NCI-H526 (cell line): ENCODE data around the gene PLXNA4.
"Not testable (repeated sequence)": the region's sequence is repeated elsewhere in the genome, so short reads cannot be mapped to it uniquely, and the experiment has no call there.

Experiments used
- DNase-seq, 2 experiments: peaks; one replicate each; lab custom pipeline; 2025; lab: John Stamatoyannopoulos, UW

Gene PLXNA4, protein sequence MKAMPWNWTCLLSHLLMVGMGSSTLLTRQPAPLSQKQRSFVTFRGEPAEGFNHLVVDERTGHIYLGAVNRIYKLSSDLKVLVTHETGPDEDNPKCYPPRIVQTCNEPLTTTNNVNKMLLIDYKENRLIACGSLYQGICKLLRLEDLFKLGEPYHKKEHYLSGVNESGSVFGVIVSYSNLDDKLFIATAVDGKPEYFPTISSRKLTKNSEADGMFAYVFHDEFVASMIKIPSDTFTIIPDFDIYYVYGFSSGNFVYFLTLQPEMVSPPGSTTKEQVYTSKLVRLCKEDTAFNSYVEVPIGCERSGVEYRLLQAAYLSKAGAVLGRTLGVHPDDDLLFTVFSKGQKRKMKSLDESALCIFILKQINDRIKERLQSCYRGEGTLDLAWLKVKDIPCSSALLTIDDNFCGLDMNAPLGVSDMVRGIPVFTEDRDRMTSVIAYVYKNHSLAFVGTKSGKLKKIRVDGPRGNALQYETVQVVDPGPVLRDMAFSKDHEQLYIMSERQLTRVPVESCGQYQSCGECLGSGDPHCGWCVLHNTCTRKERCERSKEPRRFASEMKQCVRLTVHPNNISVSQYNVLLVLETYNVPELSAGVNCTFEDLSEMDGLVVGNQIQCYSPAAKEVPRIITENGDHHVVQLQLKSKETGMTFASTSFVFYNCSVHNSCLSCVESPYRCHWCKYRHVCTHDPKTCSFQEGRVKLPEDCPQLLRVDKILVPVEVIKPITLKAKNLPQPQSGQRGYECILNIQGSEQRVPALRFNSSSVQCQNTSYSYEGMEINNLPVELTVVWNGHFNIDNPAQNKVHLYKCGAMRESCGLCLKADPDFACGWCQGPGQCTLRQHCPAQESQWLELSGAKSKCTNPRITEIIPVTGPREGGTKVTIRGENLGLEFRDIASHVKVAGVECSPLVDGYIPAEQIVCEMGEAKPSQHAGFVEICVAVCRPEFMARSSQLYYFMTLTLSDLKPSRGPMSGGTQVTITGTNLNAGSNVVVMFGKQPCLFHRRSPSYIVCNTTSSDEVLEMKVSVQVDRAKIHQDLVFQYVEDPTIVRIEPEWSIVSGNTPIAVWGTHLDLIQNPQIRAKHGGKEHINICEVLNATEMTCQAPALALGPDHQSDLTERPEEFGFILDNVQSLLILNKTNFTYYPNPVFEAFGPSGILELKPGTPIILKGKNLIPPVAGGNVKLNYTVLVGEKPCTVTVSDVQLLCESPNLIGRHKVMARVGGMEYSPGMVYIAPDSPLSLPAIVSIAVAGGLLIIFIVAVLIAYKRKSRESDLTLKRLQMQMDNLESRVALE (N-terminal part only)

DNA sequence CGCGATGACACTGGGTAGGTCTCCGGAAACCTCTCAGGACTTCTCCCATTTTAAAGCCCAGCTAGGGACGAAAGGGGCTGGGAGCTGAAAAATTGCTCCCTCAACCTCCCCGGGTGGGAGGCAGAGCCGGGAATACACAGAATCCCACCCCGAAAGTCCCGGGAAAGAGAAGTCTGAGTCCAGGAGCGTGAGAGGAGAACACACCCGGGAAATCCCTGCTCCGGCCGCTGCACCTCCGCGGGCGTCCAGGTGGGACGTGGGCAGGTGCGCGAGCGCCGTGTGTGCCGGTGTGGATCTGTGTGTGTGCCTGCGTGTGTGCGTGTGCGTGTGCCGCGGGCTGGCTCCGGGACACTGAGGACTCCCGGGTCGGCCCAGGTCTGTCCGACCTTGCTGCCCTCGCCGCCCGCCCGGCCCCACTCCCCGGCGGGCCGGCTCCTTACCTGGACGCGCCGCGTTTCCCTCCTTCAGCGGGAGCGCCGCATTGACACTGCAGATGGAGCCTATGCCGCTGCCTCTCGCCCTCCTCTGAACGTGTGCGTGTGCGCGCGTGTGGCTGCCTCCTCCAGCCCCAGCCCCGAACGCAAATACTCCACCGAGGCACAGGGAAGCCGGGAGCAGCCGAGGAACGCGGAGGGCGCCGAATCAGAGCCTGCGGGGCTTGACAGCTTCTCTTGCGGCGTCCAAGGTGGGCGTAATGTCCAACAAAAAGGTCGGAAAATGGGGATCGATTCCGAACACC lies at the start of gene PLXNA4:
PLXNA4 (minus strand) TSS at position 489 of the 739 bp plus-strand sequence. CDS start 67,777 bp downstream, outside the sequence.
- DNase-seq: peak in 1 of 2 experiments; percentile 64

- no peak for DNase-seq
These were observed 49.4 kb upstream of the PLXNA4 start for GRCh38 chr7:132625651-132626050.

DNA sequence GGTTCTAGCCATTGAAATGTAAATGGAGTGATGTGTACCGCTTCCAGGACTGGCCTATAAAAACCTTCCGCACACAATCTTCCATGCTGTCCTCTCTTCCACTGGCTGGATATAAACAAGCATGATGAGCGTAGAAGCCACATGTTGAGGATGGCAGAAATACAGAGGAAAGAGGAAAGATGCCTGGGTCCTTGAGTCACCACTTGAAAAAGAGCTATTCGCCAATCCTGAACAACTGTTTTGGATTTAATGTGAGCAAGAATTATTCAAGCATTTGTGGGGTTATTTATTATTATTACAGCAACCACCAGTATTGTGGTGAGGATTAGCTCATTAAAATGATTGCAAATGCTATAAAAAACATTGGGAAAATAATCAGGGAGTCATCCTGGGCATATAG lies 45.8 kb upstream of the PLXNA4 start:
- no peak for DNase-seq

DNA sequence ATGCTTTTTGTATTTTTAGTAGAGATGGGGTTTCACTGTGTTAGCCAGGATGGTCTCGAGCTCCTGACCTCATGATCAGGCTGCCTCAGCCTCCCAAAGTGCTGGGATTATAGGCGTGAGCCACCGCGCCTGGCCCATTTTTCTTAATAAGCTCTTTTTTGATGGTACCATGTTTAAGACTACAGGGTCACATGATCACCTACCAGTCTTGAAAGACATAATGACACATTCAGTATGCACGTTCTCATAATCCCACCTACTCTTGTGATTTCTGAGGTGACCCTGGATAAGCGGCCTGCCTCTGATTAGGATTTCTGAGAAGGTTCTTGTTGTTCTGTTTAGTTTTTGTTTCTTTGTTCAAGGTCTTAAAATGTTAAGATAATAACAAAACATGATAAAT lies 43.7 kb upstream of the PLXNA4 start:
- DNase-seq: no peak

- DNase-seq: no peak
These were observed 42.7 kb upstream of the PLXNA4 start for GRCh38 chr7:132618956-132619305.

DNA sequence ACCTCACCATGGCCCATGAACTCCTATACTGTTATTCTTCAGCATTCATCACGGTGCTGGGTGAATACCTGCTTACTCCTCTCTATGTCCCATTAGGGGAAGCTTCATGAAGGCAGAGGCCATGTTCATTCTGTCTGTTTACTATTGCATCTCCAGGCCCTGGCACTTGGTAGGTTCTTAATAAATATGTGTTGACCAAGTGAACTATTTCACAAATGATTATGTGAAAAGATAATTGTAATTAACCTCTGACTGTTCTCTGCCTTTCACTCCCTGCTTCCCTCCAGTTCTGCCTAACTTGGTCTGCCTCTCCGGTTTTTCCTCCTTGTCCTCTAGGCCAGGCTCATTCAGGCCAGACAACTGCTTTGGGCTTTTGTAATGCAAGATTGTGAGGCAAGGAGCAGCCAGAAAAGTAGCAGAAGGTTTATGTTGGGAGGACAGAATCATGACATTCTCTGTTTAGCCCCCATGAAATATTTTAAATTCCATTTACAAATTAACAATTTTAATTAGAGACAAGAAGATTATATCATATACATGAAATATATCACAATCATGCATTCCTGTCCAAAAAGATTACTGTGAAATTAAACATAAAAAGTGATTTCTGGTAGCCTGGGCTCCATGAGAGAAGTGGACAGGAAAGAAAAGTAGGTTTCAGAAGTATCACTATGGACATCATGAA lies 42.1 kb upstream of the PLXNA4 start:
- no peak for DNase-seq

- DNase-seq: peak in 1 of 2 experiments; percentile 24
These were observed 38.4 kb upstream of the PLXNA4 start for GRCh38 chr7:132614428-132615318.

- DNase-seq: no peak
These were observed 37.5 kb upstream of the PLXNA4 start for GRCh38 chr7:132613737-132614136.

- no peak for DNase-seq
These were observed 34.7 kb upstream of the PLXNA4 start for GRCh38 chr7:132610995-132611394.

DNA sequence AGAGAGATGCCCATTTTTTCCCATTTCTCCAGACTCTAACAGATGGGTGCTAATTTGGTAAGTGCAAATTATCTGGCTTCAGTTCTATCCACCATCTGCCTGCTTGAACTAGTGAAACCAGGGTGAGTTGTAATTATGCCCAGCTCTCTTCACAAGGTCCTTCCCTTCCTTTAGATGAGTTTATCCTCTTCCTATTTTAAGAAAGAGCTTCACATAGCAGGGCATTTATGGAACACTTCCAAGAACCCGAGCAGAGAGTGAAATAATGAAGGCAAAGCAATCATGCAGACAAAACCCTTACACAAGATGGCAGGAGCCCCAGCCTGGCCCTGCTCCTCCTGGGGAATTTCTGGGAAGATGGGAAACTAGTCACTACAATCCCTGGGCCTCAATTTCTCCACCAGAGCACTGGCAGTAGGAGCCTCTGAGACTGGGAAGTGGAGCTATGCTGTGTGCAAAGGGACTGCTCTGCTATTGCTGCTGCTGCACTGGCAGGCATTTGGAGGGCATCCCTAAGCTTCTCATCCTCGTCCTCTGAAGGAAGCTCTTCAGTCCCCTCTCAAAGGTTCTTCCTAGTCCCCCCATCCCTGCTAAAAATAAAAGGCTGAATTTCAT lies 33.7 kb upstream of the PLXNA4 start:
- DNase-seq: no peak

- no peak for DNase-seq
These were observed 33.0 kb upstream of the PLXNA4 start for GRCh38 chr7:132609222-132609621.

DNA sequence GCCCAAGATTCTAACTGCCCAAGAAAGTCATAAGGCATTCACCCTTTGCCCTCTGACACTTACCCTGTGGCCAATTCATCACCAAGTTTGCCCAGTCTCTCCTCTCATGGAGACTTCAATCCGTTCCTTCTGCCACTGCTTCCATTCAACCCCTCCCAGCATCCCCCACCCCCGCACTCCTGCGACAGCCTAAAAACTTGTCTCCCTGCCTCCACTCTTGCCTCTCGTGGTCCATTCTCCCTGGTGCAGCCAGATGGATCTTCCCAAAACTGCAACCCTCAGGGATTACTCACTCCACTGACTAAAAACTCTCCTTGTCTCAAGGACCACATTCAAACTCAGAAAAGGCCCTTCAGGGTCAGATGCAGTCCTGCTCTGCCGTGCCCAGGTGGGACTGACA lies 32.3 kb upstream of the PLXNA4 start:
- DNase-seq: no peak

GRCh38 chr7:132607656-132608055 lies 31.4 kb upstream of the PLXNA4 start:
- DNase-seq: no peak

DNA sequence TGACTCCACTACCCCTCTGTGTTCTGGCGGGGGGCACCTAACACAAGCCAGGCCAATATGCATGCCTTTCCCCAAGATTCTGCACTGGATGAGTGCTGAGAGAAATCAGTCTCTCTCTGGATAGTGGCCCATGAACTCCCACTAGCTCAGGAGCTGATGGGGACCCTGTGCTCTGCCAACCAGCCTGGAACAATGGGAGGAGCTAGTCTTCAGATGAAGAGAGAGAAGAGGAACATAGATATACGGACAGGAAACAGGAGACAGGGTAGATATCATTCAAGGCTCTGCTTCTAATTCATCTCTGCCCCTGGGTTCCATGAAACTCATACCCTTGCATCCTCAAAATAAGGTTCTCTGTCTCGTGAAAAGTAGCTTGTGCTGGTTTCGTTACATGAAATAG lies 27.9 kb upstream of the PLXNA4 start:
- DNase-seq: no peak

DNA sequence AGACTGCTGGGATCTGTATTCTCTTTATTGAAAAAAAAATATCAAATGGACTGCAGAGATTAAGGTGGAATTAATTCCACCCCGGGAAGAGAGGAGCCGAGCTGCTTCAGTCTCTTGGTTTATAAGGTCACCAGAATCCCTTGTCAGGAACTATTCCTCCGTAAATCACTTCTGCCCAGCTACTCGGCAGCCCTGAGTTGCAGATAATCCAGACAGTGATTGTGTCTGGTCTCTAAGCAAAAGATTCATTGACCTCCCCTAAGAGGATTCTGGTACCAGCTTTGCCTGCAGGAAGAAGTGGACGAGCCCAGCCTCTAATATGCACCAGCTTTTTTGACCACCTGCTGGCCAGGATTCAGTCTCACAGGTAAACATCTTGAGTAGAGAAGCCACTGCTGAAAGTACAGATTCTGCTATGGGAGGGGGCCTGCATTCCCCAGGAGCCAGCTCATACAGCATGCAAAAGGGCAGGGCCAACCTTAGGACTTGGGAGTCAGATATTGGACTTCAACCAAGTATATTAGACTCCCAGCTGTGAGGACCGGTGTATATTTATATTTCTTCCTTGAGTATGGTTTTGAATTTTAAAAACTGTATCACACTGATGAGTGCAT lies 27.1 kb upstream of the PLXNA4 start:
- no peak for DNase-seq

DNA sequence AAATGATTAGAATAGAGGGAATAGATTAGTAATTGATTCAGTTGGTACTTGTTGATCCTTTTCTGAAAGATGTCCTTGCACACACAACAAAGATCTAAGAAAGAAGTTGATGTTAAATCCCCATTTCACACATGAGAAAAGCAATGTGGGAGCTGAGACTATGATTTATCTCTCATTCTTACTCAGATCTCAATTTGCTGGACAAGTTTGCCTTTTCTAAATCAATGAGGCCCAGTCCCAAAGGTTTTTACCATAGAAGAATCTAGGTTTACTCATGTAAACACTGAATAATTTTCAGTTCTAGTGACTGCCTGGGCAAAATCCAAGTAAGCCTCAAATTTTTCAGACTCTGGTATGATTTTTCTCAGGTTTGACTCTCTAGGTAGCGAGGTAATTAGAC lies 25.5 kb upstream of the PLXNA4 start:
- no peak for DNase-seq

- DNase-seq: no peak
These were observed 20.3 kb upstream of the PLXNA4 start for GRCh38 chr7:132596588-132596987.

- DNase-seq: not testable (repeated sequence)
These were observed 18.5 kb upstream of the PLXNA4 start for GRCh38 chr7:132594741-132595140.

GRCh38 chr7:132592936-132593335 lies 16.7 kb upstream of the PLXNA4 start:
- DNase-seq: no peak
